AG08395 (cell line): ENCODE data around the gene PEX5.
A peak's percentile ranks its signal among the peaks of the same experiment; 100 is the strongest.

Experiments
- DNase-seq: peaks from one replicate; pipeline ENCODE4 v3.0.0; 2012; ENCODE audit warnings: mixed read lengths, low spot score

The PEX5 gene

DNA sequence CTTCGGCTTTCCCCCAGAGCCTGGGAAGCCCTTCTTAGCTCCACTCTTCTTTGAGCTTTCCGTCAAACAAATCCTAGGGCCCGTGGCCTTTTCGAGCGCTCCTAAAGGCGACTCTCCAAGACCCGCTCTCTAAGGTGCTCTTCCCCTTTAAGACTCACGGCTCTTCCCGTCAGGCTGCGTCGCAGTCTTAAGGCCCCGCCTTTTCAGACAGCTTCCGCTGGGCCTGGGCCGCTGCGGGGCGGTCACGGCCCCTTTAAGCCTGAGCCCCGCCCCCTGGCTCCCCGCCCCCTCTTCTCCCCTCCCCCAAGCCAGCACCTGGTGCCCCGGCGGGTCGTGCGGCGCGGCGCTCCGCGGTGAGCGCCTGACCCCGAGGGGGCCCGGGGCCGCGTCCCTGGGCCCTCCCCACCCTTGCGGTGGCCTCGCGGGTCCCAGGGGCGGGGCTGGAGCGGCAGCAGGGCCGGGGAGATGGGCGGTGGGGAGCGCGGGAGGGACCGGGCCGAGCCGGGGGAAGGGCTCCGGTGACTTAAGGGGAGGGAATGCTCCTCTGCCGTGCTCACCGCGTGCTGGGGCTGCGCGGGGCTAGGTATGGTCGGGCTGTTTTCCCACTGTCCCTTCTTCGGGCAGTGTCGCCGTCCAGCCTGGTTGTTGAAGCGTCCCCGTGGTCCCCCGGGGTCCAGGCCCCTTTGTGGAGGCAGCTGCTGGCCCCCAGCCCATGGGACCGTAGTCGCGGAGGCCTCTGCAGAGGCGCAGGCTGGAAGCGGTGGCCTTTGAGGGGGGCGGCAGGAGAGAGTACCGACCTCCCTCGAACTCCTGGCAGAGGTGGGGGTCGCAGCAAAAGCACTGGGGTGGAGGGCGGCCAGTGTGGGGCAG is at the start of gene PEX5:
TSS of gene PEX5 (plus strand) at position 289 of the 870 bp plus-strand sequence. CDS start 692 bp downstream, outside the sequence.
- DNase-seq = peak; percentile 95

DNA sequence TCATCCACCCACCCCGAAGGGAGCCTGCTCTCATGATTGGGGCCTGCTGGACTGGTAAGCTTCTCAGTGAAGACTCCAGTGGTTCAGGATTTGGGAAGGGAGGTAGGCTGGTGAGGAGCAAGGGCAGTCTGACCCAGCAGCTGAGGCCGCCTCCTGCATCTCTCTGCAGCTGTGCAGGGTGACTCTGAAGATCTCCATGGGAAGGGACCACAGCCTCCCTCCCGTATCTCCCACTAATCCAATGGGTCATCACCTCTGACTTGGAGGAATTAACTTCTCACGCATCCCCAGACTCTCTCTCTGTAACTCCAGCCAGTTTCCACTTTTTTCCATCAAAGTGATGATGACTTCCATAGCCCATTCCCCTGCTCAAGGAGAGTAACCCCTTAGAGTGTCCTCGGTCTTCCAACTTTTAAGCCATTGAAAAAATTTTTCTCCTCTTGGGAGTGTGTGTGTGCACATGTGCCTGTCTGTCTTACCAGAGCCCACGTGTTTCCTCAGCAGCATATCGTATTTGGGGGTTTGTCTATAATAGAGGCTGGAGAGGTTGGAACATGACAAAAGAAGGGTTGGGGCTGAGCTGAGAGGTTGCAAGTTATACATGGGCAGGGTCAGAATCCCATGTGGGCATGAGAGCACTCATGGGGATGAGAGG is 48.0 kb upstream of the PEX5 start:
- no peak for DNase-seq

DNA sequence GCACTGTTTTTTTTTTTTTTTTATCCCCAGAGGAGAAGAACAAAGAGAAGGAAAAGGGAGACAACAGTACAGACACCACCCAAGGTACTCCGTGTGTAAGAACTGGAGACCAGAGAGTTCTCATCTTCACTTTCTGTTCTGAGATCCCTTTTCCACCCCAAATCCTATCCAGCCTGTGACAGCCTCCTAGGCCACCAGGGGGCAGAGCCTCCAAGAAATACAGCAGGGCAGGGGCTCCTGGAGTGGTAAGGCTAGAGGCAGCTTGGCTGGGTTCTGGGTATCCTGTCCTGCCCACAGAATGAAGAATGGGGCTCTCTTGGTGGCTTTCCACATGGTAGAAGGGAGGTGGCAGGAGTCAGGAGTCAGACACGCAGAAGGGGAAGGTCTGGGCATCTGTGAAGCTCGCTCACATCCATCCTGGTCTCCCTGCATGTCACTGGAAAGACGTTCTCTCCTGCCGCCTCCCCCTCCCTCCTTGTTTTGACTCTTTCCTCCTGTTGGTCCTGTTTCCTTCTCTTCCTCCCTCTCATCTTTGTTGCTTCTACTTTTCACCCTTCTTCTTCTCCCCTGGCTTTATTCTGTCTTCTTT is 47.3 kb upstream of the PEX5 start:
- peak; percentile 81 for DNase-seq

DNA sequence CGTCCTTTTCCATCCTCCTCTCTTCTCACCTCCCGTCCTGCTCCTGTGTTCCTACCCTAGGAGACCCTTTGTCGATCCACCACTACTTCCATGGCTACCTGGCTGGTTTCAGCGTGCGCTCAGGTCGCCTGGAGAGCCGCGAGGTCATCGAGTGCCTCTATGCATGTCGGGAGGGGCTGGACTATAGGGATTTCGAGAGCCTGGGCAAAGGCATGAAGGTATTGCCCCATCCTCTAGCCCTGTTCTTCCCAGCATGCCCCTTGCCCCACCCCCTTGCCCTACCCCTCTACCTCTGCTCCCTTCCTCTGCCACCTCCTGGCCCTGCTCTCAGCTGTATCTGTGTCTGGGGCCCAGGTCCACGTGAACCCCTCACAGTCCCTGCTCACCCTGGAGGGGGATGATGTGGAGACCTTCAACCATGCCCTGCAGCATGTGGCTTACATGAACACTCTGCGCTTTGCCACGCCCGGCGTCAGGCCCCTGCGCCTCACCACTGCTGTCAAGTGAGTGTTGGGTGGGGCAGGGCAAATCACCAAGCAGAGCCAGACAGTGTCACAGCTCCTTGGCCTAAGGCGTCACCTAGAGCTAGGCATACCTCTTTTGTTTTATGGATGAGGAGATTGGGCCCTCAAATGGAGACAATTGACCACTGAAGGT is 46.5 kb upstream of the PEX5 start:
- no peak for DNase-seq

DNA sequence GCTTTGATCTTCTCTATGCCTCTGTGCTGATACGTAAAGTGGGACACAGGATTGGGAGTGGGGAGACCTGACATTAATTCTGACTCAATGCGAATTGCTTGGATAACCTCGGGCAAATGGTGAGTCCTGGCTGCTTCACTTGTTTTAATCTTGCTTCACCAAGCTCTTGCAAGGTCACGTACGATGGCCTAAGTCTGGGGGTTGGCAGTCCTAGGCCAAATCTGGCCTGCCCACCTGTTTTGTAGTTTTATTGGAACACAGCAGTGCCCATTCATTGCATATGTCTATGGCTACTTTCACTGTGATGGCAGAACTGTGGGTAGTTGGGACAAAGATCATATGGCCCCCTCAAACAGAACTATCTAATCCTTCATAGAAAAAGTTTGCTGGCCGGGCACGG is 45.9 kb upstream of the PEX5 start:
- DNase-seq = no peak

DNA sequence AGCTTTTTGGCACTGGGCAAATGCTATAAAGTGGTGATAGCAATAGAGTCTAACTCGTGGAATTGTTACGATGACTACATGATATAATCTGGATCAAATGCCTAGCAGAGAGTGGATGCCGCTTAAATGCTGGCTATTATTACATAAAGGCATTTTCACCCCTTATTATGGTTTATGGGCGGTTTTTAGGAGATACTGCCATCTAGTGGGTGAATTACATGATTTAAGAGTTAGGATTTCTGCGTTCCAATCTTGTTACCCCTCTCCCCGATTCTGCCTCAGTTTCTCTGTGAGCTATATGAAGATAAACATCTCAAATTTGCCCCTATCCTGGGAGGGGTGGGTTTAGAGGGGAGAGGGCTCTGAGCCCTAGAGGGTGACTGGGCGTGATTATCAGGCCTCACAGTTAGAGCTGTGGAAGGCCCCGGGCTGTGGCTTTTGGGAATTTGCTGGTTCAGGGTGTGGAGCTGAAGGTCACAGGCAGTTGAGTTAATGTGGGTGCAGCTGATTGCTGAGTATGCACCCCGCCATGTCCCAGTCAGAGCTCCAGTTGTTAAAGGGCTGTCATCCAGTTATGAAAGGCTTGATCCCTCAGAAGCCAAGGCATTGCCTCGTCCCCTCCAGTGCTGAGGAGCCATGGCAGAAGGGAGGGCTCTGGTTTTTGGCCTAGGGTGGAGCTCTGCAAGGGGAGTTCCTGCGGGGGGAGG is 44.9 kb upstream of the PEX5 start:
- DNase-seq = peak; percentile 65

DNA sequence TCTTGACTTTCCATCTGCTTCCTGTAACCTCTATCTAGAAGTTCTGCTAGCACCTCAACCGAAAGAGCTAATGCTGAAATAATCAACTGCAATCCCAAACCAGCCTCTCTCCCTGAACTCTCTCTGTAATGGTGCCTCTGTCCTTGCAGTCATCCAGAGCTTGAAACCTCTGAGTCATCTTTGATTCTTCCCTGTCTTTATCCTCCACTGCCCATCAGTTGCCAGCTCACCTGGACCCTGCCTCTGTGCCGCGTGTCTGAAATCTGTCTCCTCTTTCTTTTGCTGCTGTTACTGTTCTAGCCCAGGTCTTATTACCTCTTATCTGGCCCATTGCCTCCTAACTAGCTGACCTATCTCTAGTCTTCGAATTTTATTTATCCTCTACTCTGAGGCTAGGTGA is 43.8 kb upstream of the PEX5 start:
- DNase-seq = no peak

DNA sequence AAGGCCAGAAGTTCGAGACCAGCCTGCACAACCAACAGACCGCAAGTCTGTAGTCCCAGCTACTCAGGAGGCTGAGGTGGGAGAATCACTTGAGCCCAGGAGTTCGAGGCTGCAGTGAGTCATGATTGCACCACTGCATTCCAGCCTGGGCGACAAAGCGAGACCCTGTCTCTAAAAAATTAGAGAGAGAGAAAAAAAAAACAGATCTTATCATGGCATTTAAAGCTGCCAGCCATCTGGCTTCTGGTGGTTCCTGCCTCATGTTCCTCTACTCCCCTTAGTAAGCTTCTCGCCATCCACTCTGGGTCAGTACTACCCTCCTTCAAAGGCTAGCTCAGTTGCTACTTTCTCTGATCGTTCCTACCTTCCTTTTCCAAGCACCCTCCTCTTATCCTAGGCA is 43.3 kb upstream of the PEX5 start:
- no peak for DNase-seq

DNA sequence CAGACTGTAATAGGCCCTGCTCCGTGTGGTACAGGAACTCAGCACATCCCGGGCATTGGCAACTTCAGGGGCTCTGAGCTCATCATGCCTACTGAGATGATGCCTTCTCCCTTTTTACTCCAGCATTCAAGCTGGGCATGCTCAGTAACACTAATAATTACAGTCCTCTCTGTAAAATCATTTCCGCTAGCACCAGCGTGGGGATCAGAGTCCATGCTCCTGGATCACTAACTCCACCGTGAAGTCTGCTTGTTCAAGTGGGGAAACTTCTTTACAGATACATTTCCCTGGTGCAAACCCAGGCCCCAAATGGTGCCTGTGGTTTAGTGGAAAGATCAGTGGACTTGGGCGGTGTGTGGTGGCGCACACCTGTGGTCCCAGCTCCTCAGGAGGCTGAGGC is 42.6 kb upstream of the PEX5 start:
- no peak for DNase-seq

DNA sequence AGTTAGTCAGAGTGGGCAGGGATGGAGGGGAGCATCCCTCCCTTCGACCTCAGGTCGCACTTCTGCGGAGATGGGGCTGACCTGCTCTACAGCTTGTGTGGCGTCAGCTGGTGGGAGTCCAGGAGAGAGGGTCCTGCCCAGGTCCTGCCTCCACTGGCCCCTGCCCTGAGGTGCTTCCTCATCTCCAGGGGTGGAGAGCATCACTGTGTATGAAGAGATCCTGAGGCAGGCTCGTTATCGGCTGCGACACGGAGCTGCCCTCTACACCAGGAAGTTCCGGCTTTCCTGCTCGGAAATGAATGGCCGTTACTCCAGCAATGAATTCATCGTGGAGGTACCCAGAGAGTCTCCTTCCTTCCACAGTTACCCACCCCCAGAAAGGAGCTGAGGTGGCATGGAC is 39.1 kb upstream of the PEX5 start:
- DNase-seq = no peak

DNA sequence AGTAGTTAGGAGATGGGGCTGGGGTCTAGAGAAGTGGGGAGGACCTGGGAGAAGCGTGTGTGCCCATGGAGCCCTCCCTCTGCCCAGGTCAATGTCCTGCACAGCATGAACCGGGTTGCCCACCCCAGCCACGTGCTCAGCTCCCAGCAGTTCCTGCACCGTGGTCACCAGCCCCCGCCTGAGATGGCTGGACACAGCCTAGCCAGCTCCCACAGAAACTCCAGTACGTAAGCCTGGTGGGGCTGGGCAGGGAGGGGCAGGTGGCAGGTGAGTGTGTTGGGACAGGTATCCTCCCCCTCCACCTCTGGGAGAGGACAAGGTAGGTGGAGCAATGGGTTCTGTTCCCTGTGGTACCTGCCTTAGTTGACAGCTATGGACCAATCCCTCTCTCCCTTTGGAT is 38.6 kb upstream of the PEX5 start:
- no peak for DNase-seq

DNA sequence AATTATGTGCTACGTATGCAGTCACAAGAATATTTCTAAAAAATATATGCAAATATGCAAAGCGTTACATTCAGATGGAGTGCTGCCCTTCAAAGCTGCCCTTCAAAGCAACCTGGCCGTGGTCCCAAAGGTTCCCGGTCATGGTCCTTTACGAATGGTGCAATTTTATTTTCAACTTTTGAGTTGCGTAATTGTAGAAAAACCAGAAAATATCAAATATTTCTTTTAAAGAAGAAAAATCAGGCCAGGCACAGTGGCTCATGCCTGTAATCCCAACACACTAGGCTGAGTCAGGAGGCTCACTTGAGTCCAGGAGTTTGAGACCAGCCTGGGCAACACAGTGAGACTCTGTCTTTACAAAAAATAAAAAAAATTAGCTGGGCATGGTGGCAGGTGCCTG is 38.0 kb upstream of the PEX5 start:
- no peak for DNase-seq

DNA sequence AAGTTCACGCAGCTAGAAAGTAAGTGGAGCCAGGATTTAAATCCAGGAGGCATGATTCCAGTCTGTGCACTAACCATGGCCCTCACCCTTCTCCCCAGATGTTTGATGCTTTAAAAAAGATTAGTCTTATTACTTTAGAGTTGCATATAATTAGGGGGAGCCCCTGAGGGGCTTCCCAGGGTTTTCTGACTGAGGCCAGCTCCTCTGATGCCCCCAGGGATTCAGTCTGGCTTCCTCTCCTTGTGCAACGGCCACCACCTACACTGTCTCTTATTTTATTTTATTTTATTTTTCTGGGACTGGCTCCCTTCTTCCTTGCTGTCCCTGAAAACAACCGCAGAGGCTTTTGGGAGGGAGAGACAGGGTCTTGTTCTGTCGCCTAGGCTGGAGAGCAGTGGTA is 36.7 kb upstream of the PEX5 start:
- no peak for DNase-seq

DNA sequence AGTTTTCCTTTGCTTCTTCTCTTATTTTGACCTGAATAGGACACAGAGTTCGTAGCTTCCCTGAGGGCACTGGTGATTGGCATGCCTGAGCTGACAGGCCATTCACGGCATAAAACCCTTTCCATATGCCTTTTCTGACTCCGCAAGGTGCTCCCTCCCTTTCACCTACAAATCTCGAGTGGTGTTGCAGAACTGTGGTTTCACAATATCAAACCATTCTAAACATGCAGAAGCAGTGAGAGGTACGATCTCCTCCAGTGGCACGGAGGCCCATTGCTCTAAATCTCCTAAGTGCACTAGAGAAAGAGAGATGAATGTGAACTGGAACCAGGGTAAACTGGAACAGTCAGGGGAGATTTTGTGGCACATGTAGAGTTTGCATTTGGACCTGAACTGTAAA is 35.4 kb upstream of the PEX5 start:
- DNase-seq = no peak

DNA sequence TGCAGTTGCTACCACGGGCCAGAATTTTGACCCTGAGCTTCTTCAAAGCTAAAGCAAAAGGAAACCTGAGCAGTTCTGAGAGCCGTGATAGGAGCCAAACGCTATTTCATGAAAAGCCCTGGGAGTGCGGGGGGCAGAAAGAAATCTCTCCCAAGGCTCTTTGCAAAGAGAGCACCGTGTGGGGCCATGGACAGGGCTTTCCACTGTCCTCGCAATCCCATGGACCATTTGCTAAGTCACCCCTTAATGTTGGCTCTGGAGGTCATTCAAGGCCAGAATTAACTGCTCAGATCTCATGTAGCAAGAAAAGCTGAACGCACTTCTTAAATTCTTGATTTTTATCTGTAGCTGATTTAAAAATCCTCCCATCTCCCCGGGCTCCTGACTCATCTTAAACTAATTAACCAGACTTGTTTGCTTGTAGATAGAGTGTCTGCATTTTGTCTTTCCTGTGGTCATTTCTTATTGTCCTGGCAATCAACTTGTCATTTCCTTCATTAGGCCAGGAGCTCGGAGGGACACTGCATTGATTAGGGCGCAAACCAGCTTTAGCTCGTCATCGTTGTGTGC is 34.5 kb upstream of the PEX5 start:
- DNase-seq = no peak

DNA sequence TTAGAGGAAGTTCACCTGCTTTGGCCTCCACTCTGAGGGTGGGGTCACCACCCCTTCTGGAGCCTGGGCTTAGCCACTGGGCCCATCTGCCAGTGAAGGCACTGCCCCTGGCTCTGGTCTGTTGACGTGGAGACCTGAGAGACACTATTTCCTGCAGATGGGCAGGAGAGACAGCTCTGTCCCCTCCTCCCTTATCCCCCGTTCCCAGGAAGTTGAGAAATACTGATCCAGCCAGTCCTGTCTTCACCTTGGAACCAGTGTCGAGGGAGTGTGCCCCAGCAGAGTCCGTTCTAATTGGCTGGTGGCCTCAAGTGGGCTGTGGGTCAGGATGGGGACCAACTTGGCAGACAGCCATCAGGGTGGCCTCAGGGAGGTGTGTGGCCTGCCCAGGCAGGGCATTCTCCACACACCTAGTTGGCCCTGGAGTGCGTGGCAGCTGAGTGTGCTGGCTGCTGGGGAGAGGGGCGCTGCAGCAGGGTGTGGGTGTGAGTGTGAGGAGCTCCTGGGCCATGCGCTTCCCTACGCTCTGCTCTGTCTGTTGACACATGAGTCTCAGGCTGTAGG is 33.9 kb upstream of the PEX5 start:
- DNase-seq = no peak

DNA sequence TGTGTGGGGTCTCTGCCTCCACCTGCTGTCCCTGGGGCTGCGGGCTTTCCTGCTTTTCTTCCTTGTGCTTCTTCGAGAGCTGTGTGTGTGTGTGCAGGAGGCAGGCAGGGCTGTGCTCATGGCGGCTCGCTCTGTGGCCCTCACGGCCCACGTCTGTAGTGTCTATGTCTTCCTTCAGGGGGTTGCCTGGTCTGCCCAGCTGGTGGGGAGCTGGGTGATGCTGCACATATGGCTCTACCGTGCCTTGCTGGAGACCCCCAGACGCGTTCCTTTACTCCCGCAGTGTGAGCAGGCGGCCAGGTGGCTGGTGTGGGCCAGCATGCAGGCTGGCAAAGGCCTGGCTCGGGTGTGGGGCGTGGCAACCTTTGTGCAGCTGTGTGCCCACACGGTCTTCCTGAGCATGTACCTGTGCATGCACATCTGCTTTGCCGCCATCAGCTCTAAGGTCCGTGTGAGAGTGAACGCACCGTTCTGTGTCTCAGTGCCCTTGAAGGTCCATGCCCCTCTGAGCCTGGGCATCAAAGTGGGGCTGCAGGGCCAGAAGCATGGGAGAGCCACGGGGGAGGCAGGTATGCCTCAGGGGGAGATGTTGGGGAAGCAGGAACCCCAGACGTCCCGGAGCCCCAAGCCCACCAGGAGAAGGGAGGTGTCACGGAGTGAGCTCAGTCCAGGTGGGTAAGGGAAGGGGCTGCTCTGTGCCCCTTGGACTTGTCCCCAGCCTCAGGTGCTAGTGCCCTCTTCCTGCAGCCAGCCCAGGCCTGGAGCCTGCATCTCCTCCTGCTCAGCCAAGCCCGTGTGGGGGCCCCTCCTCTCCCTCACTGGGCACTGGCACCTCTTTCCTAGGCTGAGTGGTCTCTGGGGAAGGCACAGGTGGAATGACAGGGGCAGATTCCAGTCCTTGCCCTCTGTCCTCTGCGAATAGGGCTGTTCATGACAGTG is 33.0 kb upstream of the PEX5 start:
- DNase-seq = no peak

DNA sequence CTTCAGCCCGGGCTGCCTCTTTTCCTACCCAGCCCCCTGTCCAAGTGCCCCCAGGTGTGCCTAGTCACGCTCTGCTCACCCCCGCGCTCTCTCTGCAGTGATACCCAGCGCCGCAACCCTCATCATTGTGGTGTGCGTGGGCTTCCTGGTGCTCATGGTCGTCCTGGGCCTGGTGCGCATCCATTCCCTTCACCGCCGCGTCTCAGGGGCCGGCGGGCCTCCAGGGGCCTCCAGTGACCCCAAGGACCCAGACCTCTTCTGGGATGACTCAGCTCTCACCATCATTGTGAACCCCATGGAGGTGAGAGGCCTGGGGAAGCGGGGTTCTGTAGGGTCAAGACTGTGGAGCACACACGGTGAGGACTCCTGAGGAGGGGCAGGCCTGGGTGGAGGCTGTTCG is 32.1 kb upstream of the PEX5 start:
- no peak for DNase-seq

DNA sequence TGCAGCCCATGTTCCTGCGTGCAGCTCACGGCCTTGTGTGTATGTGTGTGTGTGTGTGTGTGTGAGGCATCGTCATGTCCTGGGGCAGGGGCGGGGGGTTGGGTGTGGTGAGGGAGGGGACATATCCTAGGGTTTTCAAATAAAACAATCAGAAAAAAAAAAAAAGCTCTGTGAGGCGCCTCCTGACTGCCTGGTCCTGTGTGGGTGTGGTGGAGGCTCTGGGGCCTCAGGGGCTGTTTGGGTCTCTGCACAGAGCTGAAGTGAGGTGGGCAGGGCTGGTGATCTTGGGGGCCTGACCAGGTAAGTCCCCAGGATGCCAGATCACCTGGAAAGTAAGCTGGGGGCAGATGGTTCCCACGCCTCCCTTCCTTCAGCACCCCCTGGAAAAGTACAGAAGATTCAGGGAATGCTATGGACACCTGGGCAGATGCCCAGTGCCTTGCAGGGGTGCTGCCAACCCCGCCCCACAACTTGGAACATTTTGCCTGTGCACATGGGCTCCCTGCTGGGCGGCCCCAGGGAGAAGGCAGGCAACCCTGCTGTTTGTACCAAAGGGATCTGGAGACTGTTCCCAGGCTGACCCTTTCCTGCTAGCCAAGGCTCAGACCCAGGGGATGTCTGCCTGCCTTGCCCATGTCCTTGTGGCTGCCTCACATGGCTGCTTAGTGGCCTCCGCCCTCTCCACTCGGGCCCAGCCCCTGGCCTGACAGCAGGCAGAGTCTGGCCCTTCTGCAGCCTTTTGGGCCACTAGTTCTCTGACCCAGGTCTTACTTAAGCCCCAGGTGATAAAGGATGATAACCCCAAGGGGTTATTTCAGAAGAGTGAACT is 30.5 kb upstream of the PEX5 start:
- DNase-seq = no peak
